Aorta (tissue), 5 donors: Measurements from ENCODE around the gene PTPN4. TPM values are rescaled to one million over a fixed set of nuclear protein-coding genes. Genes with fewer than 3 reads are reported as not detected.

Source experiments
- ATAC-seq: fragments of 200-7000 bp; cut with Tn5 transposase; one replicate; pipeline ENCODE4 v1.9.1; 2022; ENCODE audit warnings: moderate library complexity; ENCODE audit not compliant: low FRiP score
- DNase-seq, 2 donors: peaks; one replicate each; pipeline ENCODE4 v3.0.0-alpha.2; 2020
- H3K27ac ChIP-seq, 2 donors: one replicate each; pipeline ENCODE4 v1.5.1; 2013; ENCODE audit warnings: low read length in 2 of 2, mild to moderate bottlenecking in 2 of 2, moderate library complexity in 2 of 2, control low read depth in 1 of 2, inconsistent platforms in 1 of 2, low read depth in 1 of 2
- H3K27me3 ChIP-seq, 2 donors: one replicate each; pipeline ENCODE4 v1.6.1; 2013; ENCODE audit warnings: control low read depth in 1 of 2, low read length in 1 of 2, mild to moderate bottlenecking in 1 of 2, moderate library complexity in 1 of 2; ENCODE audit not compliant: insufficient read depth in 2 of 2, control insufficient read depth in 1 of 2
- H3K36me3 ChIP-seq, 2 donors: one replicate each; pipeline ENCODE4 v1.6.1; 2013; ENCODE audit warnings: control low read depth in 1 of 2, low read length in 1 of 2, mild to moderate bottlenecking in 1 of 2; ENCODE audit not compliant: insufficient read depth in 2 of 2, control insufficient read depth in 1 of 2
- H3K4me1 ChIP-seq, 2 donors: one replicate each; pipeline ENCODE4 v1.6.1; 2013; ENCODE audit warnings: low read length in 2 of 2, control low read depth in 1 of 2, mild to moderate bottlenecking in 1 of 2, moderate library complexity in 1 of 2; ENCODE audit not compliant: insufficient read depth in 2 of 2, control insufficient read depth in 1 of 2
- H3K4me3 ChIP-seq, 2 donors: one replicate each; pipeline ENCODE4 v1.5.1; 2013; ENCODE audit warnings: low read length in 2 of 2, control low read depth in 1 of 2, mild to moderate bottlenecking in 1 of 2
- H3K9me3 ChIP-seq: one replicate; pipeline ENCODE4 v1.6.1; 2013; ENCODE audit warnings: mild to moderate bottlenecking, low read length; ENCODE audit not compliant: control insufficient read depth
- WGBS, 2 donors: extraction: QIAGEN DNeasy Blood & Tissue Kit; methylation state at CpG; one replicate each; pipeline ENCODE4 v1.1.7; 2013; 5-methylcytosine and 5-hydroxymethylcytosine counted together
- intact Hi-C, 2 donors: fragments of 100-400 bp; cut with DNase I; formaldehyde crosslinking; loops; one replicate each; pipeline versions ENCODE4 v1.14.2 to v1.15.0; 2022
- polyA plus RNA-seq, 2 donors: library from polyadenylated mRNA; stranded (reverse); fragments of 200-250 nt; gene quantifications; one replicate each; pipeline ENCODE4 v1.2.3, GENCODE V29; 2013
- total RNA-seq, 2 donors: library from RNA; stranded (reverse); fragmentation: NEBNext Ultra II Directional; extraction: Animal tissue kit (Norgen Biotek cat#: 25700); gene quantifications; one replicate each; pipeline ENCODE4 v1.2.1, GENCODE V29; 2021
- donor health status: healthy with polysubstance abuse.
- donor health status: Bipolar disorder and iron deficiency.
- donor health status: DM: no; HTN: no; CAD: no.
- donor health status: DM: no; HTN: no; CAD: no.
- donor health status: DM: yes; HTN: yes; CAD: no.

PTPN4 gene
- total and polyA plus RNA-seq, 4 donors = 2.1 to 39.0 (median 11.6) TPM

DNA sequence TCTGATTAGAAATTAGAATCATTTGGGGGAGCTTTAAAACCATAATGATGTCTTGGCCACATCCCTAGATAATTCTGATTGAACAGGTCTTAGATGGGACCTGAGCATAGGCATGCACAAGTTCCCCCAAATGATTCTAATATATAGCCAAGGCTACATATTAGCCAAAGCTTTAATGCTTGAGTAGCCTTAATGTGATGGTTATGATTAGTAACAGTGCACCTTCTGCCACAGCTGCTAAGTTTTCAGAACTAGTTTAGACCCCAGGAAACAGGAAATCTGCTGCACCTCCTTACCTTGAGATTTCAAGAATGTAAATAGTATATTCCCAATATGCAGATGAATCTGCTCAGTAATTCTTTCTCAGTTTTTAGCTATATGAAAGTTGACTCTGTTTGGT lies 119.8 kb downstream of the PTPN4 start:
- intact Hi-C loops = no loop called here
- no peaks in the 10 kb centered on the region for H3K4me1 ChIP-seq
- no peak for DNase-seq
- no peaks in the 10 kb centered on the region for H3K36me3 ChIP-seq
- H3K27ac ChIP-seq = no peak overlapping the region
- no peaks in the 10 kb centered on the region for H3K27me3 ChIP-seq
- H3K9me3 ChIP-seq = no peaks in the 10 kb centered on the region
- ATAC-seq = no peak
- H3K4me3 ChIP-seq = no peak overlapping the region

DNA sequence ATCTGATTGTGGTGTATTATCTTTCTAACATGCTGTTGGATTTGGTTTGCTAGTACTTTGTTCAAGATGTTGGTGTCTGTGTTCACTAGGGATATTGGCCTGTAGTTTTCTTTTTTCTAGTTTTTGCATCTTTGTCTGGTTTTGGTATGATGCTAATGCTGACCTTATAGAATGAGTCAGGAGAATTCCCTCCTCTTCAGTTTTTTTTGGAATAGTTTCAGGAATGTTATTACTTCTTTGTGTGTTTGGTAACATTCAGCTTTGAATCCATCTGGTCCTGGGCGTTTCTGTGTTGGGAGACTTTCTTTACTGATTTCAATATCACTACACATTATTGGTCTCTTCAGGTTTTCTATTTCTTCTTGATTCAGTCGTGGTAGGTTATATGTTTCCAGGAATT lies 129.0 kb downstream of the PTPN4 start:
- WGBS, 2 donors = 83 to 93% methylated on average over 2 of the region's 2 CpGs
- no peaks in the 10 kb centered on the region for H3K36me3 ChIP-seq
- no peaks in the 10 kb centered on the region for H3K4me1 ChIP-seq
- intact Hi-C loops = no loop called here
- ATAC-seq = no peak
- no peak for DNase-seq
- H3K27me3 ChIP-seq = no peaks in the 10 kb centered on the region
- no peak overlapping the region for H3K4me3 ChIP-seq
- H3K27ac ChIP-seq = no peak overlapping the region
- H3K9me3 ChIP-seq = no peaks in the 10 kb centered on the region

DNA sequence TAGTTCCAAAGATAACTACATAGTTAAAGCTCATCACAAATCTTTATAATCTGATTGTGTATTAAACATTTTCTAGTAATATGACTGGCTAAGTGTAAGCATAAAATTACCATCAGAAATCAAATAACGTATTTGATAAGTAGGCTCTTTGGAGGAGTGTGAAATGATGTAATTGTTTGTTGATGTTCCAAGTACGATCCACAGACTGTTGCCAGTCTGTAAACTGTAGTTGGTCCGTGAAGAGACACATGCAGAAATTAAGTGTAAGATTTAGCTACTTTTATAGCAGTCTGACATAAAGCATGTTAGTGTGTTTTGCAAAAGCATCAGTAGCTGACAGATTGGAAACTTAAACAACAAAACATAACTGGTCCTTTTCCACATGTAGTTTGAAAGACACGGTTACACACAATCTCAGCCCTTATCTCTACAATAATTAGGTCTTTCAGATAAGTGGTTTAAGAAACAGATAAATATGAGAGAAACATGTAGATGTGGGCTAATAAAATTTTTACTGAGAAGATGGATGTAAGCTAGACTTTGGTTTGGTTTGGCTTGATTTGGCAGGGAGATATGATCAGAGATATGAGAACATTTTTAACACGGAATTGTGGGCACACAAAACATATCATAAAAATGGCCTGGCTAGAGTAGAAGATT lies 138.1 kb downstream of the PTPN4 start:
- WGBS, 2 donors = 17 to 24% methylated on average over 5 of the region's 5 CpGs
- ATAC-seq = no peak
- Histone ChIP-seq H3K9me3 (no peaks in the 10 kb centered on the region), H3K4me3 (no peak overlapping the region), H3K36me3 (peaks cover 0 to 3% of the 10 kb centered on the region in 2 donors), H3K27ac (no peak overlapping the region), H3K27me3 (no peaks in the 10 kb centered on the region), H3K4me1 (no peaks in the 10 kb centered on the region)
- intact Hi-C loops = no loop called here
- DNase-seq = no peak

DNA sequence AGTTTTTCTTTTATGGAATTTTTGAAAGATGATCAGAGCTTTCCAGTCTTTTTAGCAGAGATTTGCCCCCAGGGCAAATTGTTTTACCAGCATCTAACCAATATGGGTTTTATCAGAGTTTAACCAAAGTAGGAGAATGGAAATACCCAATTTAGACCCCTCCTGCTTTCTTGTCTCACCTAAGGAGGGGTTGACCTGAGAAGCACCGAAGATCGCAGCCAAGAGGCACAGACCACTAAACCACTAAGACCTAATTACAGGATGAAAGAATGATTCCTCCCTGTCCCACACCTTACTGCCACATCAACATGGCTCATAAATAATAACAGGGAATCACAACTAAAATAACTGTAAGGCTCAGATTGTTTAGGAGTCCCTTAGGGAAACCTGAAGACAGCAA lies 141.3 kb downstream of the PTPN4 start:
- no peak overlapping the region for H3K4me3 ChIP-seq
- no peaks in the 10 kb centered on the region for H3K9me3 ChIP-seq
- H3K36me3 ChIP-seq = peaks cover 0 to 3% of the 10 kb centered on the region in 2 donors
- no peak overlapping the region for H3K27ac ChIP-seq
- DNase-seq (no peak), ATAC-seq (no peak)
- 99 to 100% methylated on average over 2 of the region's 2 CpGs for WGBS, 2 donors
- intact Hi-C loops = no loop called here
- H3K4me1 ChIP-seq = no peaks in the 10 kb centered on the region
- H3K27me3 ChIP-seq = no peaks in the 10 kb centered on the region

DNA sequence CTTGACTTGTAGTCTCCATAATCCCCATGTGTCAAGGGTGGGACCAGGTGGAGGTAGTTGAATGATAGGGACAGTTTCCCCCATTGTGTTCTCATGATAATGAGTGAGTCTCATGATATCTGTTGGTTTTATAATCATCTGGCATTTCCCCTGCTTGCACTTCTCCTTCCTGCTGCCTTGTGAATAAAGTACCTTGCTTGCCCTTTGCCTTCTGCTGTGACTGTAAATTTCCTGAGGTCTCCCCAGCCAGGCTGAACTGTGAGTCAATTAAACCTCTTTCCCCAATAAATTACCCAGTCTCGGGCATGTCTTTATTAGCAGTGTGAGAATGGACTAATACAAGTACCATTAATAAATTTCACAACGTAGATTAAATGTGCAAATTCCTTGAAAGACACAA lies 150.8 kb downstream of the PTPN4 start:
- ATAC-seq (no peak), DNase-seq (no peak)
- H3K9me3 ChIP-seq = no peaks in the 10 kb centered on the region
- H3K4me1 ChIP-seq = no peaks in the 10 kb centered on the region
- H3K4me3 ChIP-seq = no peak overlapping the region
- 96% methylated on average over 2 of the region's 2 CpGs for WGBS, 2 donors
- H3K36me3 ChIP-seq = no peaks in the 10 kb centered on the region
- no peaks in the 10 kb centered on the region for H3K27me3 ChIP-seq
- intact Hi-C loops = no loop called here
- no peak overlapping the region for H3K27ac ChIP-seq

DNA sequence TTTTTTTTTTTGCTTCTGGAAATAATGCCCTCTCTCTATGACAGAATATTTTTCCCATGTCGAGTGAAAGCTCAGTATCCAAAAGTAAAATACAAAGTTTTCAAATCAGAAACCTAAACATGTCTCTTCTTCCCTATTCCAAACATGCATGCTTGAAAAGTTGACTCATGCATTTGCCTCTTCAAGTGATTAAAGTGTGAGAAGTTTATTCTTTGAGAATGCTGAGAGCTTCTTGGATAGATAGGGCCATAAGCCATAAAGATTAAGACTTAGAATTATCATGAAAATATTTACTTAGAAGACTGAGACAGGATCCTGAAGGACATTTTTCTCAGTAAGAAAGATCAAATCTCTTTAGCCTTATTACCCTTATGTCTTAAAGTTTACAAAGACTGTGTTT lies 154.5 kb downstream of the PTPN4 start:
- intact Hi-C loops = no loop called here
- WGBS, 2 donors = 72 to 83% methylated on average over 1 of the region's 1 CpG
- Histone ChIP-seq H3K4me1 (no peaks in the 10 kb centered on the region), H3K27me3 (no peaks in the 10 kb centered on the region), H3K4me3 (no peak overlapping the region), H3K9me3 (no peaks in the 10 kb centered on the region), H3K27ac (no peak overlapping the region), H3K36me3 (no peaks in the 10 kb centered on the region)
- DNase-seq (no peak), ATAC-seq (no peak)

DNA sequence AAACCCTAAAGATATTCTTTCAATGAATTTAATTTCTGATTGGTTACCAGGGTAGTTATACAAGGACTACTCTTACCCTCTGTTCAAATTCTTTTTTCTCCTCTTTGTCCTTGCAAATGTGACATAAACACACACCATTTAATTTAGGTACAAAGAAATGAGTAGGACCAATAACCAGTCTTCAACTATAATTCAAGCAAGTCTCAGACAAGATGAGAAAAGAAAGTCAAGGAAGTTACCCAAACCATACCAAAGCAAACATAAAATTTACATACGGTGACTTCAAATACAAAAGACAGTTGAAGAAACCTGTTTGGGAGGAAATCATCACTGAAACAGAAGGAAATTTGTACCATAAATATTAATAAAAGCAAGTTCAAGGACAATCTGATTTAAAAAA lies 162.1 kb downstream of the PTPN4 start:
- H3K9me3 ChIP-seq = no peaks in the 10 kb centered on the region
- no peaks in the 10 kb centered on the region for H3K36me3 ChIP-seq
- H3K27me3 ChIP-seq = no peaks in the 10 kb centered on the region
- DNase-seq = no peak
- no peak overlapping the region for H3K4me3 ChIP-seq
- 97% methylated on average over 1 of the region's 1 CpG for WGBS, 2 donors
- H3K4me1 ChIP-seq = no peaks in the 10 kb centered on the region
- intact Hi-C loops = no loop called here
- ATAC-seq = no peak
- H3K27ac ChIP-seq = no peak overlapping the region

DNA sequence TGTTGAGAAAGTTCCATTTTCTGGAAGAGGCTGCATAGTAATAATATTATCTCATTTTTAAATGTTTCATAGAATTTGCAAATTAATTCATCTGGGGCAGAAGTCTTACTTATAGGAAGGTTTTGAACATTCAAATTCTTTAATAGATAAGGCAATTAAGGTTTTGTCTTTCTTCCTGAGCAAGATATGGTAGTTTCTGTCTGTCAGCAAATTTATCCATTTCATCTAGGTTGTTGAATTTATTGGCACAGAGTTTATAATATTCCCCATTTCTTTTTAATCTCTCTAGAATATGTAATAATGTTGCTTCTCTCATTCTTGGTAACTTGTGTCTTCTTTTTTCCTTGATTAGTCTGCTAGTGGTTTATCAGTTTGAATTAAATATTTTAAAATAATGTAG lies 163.0 kb downstream of the PTPN4 start:
- DNase-seq (no peak), ATAC-seq (no peak)
- no peaks in the 10 kb centered on the region for H3K9me3 ChIP-seq
- intact Hi-C loops = no loop called here
- no peak overlapping the region for H3K27ac ChIP-seq
- no peaks in the 10 kb centered on the region for H3K36me3 ChIP-seq
- no peak overlapping the region for H3K4me3 ChIP-seq
- H3K27me3 ChIP-seq = no peaks in the 10 kb centered on the region
- H3K4me1 ChIP-seq = no peaks in the 10 kb centered on the region

DNA sequence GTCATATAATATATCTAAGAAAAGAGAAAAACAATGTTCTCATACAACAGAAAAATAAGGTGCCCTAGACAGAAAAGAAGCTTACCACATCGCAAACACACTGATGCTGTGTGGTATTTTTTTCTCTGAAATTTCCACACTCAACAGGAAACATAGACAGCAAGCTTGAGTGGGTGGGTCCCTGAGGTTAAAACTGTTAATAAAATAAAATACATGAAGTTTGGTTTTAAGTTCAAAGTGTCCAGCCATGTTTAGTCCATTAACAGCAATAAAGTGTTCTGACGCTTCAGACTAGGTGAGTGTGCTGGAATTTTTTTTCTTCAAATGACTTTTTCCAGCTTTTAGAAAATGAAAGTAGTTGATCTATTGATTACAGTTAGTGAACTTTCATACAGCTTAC lies 169.8 kb downstream of the PTPN4 start:
- 83 to 87% methylated on average over 2 of the region's 2 CpGs for WGBS, 2 donors
- Histone ChIP-seq H3K27me3 (no peaks in the 10 kb centered on the region), H3K4me1 (no peaks in the 10 kb centered on the region), H3K27ac (no peak overlapping the region), H3K4me3 (no peak overlapping the region), H3K36me3 (peaks cover 2 to 4% of the 10 kb centered on the region in 2 donors), H3K9me3 (no peaks in the 10 kb centered on the region)
- intact Hi-C loops = no loop called here
- DNase-seq (no peak), ATAC-seq (no peak)
